HG03575 (cell line): Measurements from ENCODE around the gene PARD3.

Source experiments
- ATAC-seq: cut with Tn5 transposase; IDR thresholded peaks from one replicate; pipeline ENCODE4 v1.9.1; 2021; ENCODE audit not compliant: unreplicated experiment, insufficient number of reproducible peaks, low FRiP score; ENCODE audit errors: extremely low read depth

PARD3 gene

DNA sequence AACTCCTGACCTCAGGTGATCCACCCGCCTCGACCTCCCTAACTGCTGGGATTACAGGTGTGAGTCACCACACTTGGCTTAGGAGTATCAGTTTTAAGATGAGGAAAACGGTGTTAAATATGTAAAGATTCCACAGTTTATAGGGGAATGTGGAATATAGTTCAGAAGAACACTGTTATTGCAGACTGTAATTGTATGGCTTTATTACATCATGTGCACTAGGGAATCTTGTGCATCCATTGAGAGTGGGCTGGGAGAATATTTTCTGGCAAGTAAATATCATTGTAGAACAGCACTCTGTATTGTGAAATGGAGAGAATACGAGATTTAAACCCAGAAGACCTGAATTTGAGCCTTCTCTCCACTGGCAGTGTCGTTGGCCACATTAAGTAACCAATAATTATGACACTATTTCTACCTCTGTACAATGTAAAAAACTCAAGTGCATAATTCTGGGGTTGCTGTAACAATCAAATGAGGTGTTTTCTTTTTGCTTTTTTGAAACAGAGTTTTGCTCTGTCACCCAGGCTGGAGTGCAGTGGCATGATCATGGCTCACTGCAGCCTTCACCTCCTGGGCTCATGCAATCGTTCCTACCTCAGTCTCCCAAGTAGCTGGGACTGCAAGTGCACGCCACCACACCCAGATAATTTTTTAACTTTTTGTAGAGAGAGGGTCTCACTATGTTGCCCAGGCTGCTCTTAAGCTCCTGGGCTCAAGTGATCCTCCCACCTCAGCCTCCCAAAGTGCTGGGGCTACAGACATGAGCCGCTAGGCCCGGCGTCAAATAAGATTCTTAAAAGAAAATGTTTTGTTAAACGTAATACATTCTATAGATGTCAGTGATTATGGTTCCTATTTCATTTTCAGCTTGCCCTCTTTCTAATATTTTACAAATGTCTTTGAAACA, 12.0 kb upstream of the PARD3 start:
- ATAC-seq, result no peak

DNA sequence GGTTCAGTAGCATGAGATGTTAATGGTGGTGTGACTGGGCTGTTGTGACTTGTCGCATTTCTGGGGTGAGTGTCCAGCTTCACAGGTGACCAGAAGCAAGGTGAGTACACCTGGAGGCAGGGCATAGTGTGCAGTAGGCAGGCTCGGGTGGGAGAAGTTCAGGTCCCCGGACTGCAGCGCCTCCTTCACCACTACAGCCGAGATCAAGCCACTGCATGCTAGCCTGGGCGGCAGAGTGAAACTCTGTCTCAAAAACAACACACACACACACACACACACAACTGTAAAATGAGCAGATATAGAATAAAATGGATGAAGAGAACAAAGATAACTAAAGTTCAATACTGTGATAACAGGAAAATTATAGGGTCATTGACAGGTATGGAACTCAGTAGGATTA, 11.1 kb upstream of the PARD3 start:
- ATAC-seq, result no peak

DNA sequence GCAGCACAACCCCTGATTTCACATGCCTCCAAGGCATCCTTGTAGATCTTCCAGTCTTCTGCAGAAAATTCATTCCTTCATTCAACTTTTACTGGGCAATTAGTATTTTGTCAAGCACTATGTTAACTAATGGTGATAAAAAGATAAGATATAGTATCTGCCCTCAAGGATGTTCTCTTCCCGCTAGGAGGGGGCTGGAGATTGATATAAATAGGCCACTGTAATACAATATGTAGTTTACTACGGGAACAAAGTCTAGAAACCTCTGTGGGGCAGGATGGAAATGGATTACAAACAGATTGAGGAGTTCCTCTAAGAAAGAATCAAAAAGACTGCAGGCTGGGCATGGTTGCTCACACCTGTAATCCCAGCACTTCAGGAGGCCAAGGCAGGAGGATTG, 10.3 kb upstream of the PARD3 start:
- no peak for ATAC-seq

DNA sequence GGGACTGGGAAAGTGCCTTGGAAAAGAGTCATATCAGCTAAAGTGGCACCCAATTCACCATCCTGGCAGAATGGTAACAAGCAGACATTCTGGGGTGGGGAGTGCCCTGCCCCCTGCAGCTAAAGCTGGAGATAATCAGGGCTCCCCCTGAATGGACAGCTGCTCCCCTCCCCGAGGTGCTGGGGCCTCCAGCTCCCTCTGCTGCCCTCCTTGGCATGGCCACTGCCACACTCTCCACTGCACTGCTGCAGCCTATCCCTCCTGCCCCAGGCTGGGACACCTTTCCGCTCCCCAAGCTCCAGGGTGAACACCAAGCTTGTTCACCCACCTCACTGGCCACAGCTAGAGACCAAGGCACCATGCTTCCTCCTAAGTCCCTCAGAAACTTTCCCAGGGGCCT, 9.8 kb upstream of the PARD3 start:
- no peak for ATAC-seq

DNA sequence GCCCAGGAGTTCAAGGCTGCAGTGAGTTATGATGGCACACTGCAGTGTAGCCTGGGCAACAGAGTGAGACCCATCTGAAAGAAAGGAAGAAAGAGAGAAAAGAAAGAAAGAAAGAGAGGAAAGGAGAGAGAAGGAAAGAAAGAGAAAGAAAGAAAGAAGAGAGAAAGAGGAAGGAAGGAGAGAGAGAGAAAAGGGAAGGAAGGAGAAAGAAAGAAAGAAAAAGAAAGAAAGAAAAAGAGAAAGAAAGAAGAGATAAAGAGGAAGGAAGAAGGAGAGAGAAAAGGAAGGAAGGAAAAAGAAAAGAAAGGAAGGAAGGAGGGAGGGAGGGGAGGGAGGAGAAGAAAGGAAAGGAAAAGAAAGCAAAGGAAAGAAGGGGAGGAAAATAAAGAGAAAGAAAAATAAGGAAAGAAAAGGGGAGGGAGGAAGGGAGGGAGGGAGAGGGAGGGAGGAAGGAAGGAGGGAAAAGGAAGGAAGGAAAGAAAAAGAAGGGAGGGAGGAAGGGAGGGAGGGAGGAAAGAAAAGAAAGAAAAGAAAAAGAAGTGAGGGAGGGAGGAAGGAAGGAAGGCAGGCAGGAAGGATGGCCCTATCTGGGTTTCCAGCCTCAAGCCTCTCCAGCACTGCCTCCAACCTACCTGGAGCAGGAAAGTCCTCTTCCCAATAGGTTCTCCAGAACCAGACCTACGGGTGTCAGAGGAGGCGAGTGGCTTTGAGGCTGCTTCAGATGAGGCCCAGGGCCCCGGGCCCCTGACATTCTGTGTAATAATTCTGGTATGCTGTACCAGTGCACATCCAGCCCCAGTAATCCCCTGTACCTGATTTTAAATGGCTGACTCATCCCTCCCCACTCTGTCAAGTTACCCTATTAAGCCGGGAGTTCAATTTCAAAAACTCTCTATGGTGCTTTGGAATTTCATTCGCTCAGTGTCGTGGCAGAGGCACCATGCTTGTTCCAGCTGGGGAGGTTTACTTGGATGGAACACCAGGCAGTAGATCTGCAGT, 6.8 kb upstream of the PARD3 start:
- no peak for ATAC-seq

DNA sequence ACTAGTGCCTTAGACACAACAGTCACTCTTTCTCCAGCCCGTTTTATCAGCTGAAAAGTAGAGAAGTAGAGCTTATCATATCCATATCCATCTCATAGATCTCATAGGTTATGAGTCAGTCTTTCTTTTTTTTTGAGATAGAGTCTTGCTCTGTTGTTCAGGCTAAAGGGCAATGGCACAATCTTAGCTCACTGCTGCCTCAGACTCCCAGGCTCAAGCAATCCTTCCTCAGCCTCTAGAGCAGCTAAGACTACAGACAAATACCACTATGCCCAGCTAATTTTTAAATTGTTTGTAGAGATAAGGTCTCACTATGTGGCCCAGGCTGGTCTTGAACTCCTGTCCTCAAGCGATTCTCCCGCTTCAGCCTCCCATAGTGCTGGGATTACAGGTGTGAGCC, 2.5 kb upstream of the PARD3 start:
- ATAC-seq, result no peak

DNA sequence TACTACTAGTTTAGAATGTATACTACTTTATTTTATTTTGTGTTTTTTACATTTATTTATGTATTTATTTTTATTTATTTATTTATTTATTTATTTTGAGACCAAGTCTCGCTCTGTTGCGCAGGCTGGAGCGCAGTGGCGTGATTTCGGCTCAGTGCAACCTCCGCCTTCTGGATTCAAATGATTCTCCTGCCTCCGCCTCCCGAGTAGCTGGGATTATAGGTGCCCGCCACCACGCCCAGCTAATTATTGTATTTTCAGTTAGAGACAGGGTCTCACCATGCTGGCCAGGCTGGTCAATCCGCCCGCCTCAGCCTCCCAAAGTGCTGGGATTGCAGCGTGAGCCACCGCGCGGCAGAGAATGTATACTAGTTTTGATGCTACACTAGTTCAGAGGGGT, 2.0 kb upstream of the PARD3 start:
- no peak for ATAC-seq

DNA sequence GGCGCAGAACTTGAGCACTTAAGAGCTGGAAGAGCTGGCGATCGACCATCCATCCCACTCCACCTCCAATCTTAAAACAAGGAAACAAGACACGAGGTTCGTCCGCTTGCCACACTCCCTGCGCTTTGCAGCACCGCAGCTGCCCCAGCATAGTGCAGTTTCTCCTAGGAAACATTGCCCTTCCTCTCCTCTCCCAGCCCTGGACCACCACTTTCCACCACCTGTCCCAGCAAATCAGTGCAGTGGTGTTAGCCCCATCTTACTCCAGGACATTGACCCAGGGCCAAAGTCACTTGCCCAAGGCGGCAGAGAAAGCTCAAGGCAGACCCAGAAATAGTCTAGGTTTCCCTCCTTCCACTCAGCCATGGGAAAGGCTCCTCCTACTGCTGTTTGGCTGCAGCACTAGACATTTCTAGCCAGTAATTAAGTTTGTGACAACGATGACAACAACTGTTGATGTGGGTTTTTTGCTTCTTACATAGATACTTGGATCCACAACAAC, 1.5 kb upstream of the PARD3 start:
- ATAC-seq, result no peak

DNA sequence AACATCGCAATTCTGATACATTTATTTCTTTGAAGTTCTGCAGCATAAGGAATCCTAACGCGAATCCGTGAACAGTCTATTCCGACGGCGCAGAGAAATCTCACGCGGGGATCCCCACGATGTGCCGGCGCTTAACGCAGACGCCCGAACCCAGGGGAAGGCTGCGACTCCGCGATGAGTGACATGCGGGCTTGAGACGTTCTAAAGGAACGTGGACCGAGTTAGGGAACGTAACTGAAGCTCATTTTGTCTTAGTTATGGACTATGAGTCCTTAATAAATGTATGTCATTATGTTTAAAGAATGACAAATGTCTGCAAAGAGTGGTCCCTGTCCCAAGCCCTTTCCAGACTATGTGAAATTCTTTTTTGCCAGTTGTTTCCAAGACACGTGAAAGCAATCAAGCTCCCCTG, 995 bp upstream of the PARD3 start:
- ATAC-seq, result no peak

DNA sequence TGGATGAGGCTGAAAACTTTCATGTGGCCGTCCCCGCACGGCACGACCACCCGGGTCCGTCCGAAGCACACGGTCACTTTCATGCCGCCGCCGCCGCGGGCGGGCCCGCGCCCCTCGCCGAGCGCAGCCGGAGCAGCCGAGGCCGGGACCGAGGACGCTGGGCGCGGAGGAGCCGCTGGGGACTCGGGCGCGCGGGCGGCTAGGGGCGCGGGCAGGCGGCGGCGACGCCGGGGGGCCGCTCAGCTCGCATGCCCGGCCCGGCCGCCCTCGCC, 247 bp downstream of the PARD3 start:
- no peak for ATAC-seq

DNA sequence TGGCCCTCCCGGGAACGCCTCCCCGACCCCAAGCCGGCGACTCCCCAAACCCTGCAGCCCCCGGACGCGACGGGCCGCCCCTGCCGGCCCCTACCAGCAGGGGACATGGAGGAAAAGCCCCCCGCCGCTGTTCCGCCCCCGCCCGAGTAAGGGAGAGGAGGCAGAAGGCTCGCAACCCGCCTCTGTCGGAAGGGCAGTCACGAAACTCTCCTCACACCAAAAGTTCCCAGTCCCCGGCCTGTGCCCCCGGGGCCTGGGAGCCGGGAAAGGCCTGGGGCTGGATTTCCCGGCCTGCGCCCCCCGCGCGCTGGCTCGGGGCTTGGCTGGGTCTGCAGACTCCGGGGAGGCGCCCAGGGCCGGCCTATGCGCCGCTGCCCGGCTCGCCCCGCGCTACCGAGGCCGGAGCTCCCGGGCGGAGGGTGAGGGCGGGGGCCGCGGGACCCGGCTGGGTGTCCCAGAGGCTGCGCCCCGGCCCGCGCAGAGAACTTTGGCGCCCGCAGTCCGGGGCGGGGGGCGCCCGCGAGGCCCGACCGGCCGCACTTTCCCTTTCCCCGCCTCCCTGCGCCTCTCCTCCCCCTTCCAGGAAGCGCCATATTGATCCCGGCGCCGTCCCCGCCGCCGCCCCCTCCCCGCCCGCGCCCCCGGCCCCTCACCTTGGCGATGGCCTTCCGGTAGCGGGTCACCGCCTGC, 728 bp downstream of the PARD3 start:
- no peak for ATAC-seq

DNA sequence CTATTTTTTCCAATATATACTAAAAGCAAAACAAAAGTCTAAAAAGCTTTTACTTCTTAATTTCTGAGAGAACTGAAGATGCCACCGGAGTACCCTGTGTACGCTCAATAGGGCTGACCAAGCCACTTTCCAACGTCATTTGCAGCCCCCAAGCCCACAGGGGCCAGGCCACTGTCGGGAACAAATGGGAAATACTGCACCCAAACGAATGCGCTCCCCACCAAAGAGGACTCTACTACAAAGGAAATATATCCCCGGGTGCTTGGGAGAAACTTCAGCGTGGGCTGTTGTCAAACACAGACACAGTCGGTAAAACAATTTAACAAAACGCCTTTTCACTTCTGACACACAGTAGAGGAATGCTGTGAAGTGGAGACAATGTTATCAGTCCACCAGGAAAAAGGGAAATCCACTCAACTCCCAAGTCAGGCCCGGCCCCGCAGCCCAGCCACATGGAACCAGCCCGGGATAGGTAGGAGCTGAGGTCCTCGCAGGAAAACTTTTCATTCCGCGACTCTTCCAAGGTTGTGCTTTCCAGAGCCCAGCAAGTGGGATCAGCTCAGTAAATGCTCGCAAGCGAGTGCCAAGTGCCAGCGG, 1.4 kb downstream of the PARD3 start:
- no peak for ATAC-seq

DNA sequence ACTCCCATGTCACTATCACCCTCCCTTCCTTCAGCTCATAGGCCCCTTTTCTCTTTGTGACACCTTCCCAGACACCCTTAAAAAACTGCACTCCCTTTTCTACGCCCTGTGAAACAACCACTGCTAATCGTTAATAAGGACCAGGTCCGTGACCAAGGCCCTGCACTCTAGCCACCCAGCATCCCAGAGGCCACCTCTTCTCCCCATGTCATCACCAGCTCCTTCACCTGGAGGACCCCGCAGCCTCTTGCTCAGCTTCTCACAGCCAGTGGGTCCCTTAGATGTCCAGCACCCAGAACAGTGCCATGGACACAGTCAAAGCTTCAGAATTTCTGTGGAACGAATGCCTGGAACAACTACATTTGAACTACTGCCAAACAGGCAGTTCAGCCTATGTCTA, 2.3 kb downstream of the PARD3 start:
- ATAC-seq, result no peak

DNA sequence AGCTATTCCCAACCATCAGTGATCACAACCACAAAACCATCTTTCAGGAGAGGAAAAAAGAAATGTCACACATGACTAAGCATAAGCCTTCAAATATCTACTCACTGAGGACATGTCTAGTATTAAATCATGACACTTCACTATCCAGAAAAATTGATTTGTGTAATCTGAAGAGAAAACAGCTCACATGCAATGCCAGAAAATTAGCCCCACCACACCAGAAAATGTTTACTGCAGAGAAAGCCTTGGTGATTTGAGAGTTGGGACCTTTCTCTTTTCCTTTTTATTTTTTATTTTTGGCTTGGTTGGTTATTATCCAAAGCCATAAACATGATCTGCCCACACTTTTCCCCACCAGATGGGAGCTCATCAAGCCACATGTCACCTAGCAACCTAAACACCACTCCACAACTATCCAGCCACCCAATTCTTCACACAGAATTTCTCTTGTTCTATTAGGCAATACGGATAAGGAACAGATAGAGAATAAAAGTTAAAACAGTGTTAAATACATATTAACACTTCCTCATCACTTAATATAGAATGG, 3.1 kb downstream of the PARD3 start:
- ATAC-seq, result no peak

DNA sequence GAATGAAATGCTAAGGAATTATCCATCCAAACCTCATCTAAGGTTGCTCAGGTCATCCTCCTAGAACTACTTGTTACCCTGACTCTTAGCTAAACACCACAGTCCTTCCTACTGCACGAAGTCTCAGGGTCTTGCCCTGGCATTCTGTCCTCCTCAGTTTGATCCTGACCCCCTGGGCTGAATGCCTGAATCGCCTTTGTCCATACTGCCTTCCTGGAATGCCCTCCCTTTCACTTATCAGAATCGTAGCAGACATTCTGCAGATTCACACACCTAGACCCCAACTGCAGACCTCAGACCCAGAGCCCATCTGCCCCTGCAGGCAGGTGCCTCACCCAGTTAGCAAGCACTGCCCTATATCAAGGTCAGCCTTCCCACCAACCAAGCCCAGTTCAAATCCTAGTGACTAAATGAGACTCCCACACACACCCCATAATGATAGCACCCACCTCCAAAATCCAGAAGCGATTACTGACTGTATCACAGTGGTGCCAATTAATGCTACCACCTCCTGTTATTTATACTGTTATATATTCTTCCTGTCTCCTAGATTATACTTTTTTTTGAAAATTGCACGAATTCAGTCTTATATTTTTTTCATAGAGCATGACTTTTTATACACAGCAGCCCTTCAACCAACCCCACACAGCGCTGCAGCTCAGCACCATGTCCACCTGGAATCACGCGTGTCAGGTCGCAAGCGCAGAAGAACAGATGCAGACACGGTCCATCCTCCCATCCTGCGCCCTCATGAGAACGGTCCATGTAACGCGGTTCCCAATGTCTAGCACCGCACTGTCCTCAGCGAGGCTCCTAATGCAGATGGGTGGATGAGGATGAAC, 3.7 kb downstream of the PARD3 start:
- no peak for ATAC-seq

DNA sequence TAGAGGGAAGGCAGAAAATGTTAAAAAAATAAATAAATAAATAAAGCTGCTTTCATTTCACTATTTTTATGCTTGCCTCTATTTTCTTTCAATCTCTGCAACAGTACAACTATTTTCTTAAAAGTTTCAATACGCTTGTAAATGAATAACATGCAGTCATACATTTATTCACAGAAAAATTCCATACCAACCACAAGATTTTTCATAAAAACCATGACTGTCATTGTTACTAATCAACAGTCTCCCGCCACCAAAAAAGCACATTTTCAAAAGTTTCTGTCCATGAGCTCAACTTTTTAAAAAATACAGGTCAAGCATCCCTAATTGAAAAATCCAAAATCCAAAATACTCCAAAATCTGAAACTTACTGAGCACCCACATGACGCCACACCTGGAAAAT, 5.3 kb downstream of the PARD3 start:
- no peak for ATAC-seq

DNA sequence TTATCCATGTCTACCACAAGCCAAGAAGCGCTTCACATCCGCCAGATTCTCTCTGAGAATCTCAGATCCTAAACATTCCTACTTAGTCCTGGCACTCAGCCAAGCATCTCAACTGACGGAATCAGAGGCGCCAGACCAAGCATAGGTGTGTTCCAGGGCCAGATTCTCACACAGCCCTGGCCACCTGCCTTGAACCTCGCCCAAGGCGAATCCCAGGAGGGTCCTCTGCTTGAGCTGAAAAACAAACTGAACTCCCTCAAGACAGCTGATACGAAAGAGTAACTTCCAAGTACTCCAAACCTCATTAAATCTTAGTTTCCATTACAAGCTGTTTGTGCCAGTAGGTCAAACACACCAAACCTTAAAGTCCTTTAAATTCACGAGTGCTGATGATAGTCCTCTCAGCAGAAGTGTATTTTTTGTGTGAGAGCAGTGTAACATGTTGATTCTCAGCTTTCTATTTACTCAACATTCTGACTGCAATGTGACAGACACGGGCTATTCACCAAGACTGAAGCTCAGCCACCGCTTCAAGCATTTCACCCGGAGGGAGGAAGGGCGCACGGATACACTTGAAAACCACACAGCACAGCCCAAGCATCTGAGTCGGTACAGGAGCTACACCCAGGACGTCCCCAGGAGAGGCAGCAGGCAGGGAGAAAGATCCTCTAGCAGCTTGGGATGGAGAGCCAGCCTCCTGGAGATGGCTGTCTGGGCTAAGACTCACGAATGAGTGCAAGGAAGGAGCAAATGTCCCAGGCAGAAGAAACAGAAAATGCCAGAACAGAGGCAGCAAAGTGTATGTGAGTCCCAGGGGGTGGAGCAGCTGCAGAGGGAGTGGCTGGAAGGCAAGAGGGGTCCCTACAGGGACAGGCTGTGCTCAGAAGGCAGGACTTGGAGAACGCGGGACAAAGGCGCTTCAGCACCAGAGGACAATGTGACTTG, 6.0 kb downstream of the PARD3 start:
- no peak for ATAC-seq
